Measurements from ENCODE around the gene PABPN1L. TPM values are rescaled to one million over a fixed set of nuclear protein-coding genes. Genes with fewer than 3 reads are reported as not detected.

The PABPN1L gene
- total and polyA plus RNA-seq, 2 experiments from 2014 or later = not detected

- Mint-ChIP-seq H3K4me1 (peaks cover 14% of the 10 kb centered on the region), H3K9me3 (peaks cover 11% of the 10 kb centered on the region), H3K27me3 (ENCODE audit: insufficient read depth, low read depth, poor library complexity) (peaks cover 19% of the 10 kb centered on the region), H3K36me3 (ENCODE audit: low read depth) (peaks cover 4% of the 10 kb centered on the region; the same call in 1 of the 3 replicates), H3K4me3 (no peak overlapping the region), H3K27ac (no peak overlapping the region)
- Histone ChIP-seq H3K4me2 (no peak overlapping the region), H4K20me1 (replicated peaks; ENCODE audit: insufficient read depth) (no peaks in the 10 kb centered on the region), H3K27ac (ENCODE audit: low read depth) (no peak overlapping the region), H3K79me2 (replicated peaks; ENCODE audit: insufficient read depth) (no peaks in the 10 kb centered on the region), H3K27me3 (ENCODE audit: insufficient read depth) (no peaks in the 10 kb centered on the region), H3K4me1 (ENCODE audit: insufficient read depth) (no peaks in the 10 kb centered on the region), H3K36me3 (ENCODE audit: insufficient read depth) (no peaks in the 10 kb centered on the region), H3K4me3 (no peak overlapping the region), H3F3A (replicated peaks; ENCODE audit: low read depth) (no peaks in the 10 kb centered on the region; the same call in 1 of the 2 replicates), H2AFZ (no peak overlapping the region), H3K9me2 (ENCODE audit: insufficient read depth) (no peaks in the 10 kb centered on the region)
- ATAC-seq = peak; percentile 26; the same call in 2 of the 3 replicates
- no peak for TF ChIP-seq CTCF (conservative IDR thresholded peaks at IDR 0.05; ENCODE audit: low read depth in 2 of 2)
- no peak for TF ChIP-seq POLR2AphosphoS5 (IDR thresholded peaks at IDR 0.05; ENCODE audit: low read depth)
- DNase-seq (ENCODE audit: low spot score) = no peak
Observed at GRCh38 chr16:88914750-88915368, 48.4 kb upstream of the PABPN1L start.

- ATAC-seq = no peak
- no peaks in the 10 kb centered on the region; the same call in 1 of the 2 replicates for H3F3A ChIP-seq (replicated peaks; ENCODE audit: low read depth)
- no peak for DNase-seq (ENCODE audit: low spot score)
- H3K79me2 ChIP-seq (replicated peaks; ENCODE audit: insufficient read depth) = no peaks in the 10 kb centered on the region
- peaks cover 11% of the 10 kb centered on the region for H3K4me1 Mint-ChIP-seq
- no peaks in the 10 kb centered on the region for H3K36me3 ChIP-seq (ENCODE audit: insufficient read depth)
- no peak overlapping the region for H2AFZ ChIP-seq
- TF ChIP-seq ETS1 (IDR thresholded peaks at IDR 0.05) = no peak
- TF ChIP-seq ZNF462 (CRISPR knock-in tag; IDR thresholded peaks at IDR 0.05) = no peak
- no peak for TF ChIP-seq EZH2phosphoT487 (IDR thresholded peaks at IDR 0.05; ENCODE audit: unreplicated experiment)
- H3K9me3 Mint-ChIP-seq = peaks cover 7% of the 10 kb centered on the region
- no peaks in the 10 kb centered on the region for H4K20me1 ChIP-seq (replicated peaks; ENCODE audit: insufficient read depth)
- H3K4me3 ChIP-seq = no peak overlapping the region
- H3K27ac ChIP-seq (ENCODE audit: low read depth) = no peak overlapping the region
- H3K36me3 Mint-ChIP-seq (ENCODE audit: low read depth) = peaks cover 2% of the 10 kb centered on the region; the same call in 1 of the 3 replicates
- no peak overlapping the region for H3K4me2 ChIP-seq
- no peaks in the 10 kb centered on the region for H3K4me1 ChIP-seq (ENCODE audit: insufficient read depth)
- no peak overlapping the region for H3K27ac Mint-ChIP-seq
- no peak overlapping the region for H3K4me3 Mint-ChIP-seq
- H3K9me2 ChIP-seq (ENCODE audit: insufficient read depth) = no peaks in the 10 kb centered on the region
- peaks cover 16% of the 10 kb centered on the region for H3K27me3 Mint-ChIP-seq (ENCODE audit: insufficient read depth, low read depth, poor library complexity)
- no peaks in the 10 kb centered on the region for H3K27me3 ChIP-seq (ENCODE audit: insufficient read depth)
Observed at GRCh38 chr16:88913870-88914269, 47.4 kb upstream of the PABPN1L start.

Measured in GM23338 (cell line).